Prostate gland (tissue), 2 donors: ENCODE data around the gene CCDC157.

ENCODE experiments used
- CTCF ChIP-seq, 4 experiments: fragments of 200-600 bp in 2 of 4; fragments of 450-650 bp in 2 of 4; sonication (generic) in 2 of 4; IDR thresholded peaks; 1 replicate in 3 of 4; 2 replicates in 1 of 4; pipeline ENCODE4 v1.5.1; 2016 to 2019; ENCODE audit warnings: antibody characterized with exemption in 4 of 4, mild to moderate bottlenecking in 2 of 4, moderate library complexity in 2 of 4
- POLR2A ChIP-seq: fragments of 450-650 bp; IDR thresholded peaks from one replicate; pipeline ENCODE4 v1.6.1; 2016; ENCODE audit warnings: antibody characterized with exemption, mild to moderate bottlenecking
- POLR2AphosphoS5 ChIP-seq: sonication (generic); formaldehyde crosslinking; IDR thresholded peaks from one replicate; pipeline ENCODE4 v1.6.1; 2017; ENCODE audit warnings: antibody characterized with exemption

- TF ChIP-seq CTCF (IDR thresholded peaks at IDR 0.05) = no peak
- TF ChIP-seq POLR2A = no peak
- TF ChIP-seq POLR2AphosphoS5 = no peak
These were observed 43.1 kb upstream of the CCDC157 start for GRCh38 chr22:30313527-30314363.
